GM12874 (cell line): ENCODE results near the gene TMEM202.

ENCODE experiments used
- CTCF ChIP-seq: IDR thresholded peaks from 2 replicates; pipeline ENCODE4 v1.5.1; 2011; ENCODE audit warnings: low read depth, mild to moderate bottlenecking, control low read depth, low read length, moderate library complexity; ENCODE audit not compliant: insufficient read depth

TMEM202 gene

GRCh38 chr15:72397796-72398588 is at the start of gene TMEM202:
Gene TMEM202 (plus strand): TSS chr15:72398305. CDS start chr15:72398327, 22 bp downstream.
- no peak for TF ChIP-seq CTCF

GRCh38 chr15:72353266-72353665 is 44.8 kb upstream of the TMEM202 start:
- TF ChIP-seq CTCF: no peak

- no peak for TF ChIP-seq CTCF
Observed at GRCh38 chr15:72354496-72354895, 43.6 kb upstream of the TMEM202 start.

GRCh38 chr15:72358121-72358520 is 40.0 kb upstream of the TMEM202 start:
- no peak for TF ChIP-seq CTCF

GRCh38 chr15:72358650-72359171 is 39.4 kb upstream of the TMEM202 start:
- no peak for TF ChIP-seq CTCF

- TF ChIP-seq CTCF: no peak
Observed at GRCh38 chr15:72361176-72361575, 36.9 kb upstream of the TMEM202 start.

GRCh38 chr15:72365844-72366243 is 32.3 kb upstream of the TMEM202 start:
- no peak for TF ChIP-seq CTCF
